Left hindlimb (tissue), 1 donor: ENCODE results near the gene PIK3C2A.
A peak's percentile ranks its signal among the peaks of the same experiment; 100 is the strongest.
"Not testable (repeated sequence)": the region's sequence is repeated elsewhere in the genome, so short reads cannot be mapped to it uniquely, and the experiment has no call there.

Experiments
- DNase-seq: peaks from one replicate; pipeline ENCODE4 v3.0.0-alpha.2; 2018

PIK3C2A gene

DNA sequence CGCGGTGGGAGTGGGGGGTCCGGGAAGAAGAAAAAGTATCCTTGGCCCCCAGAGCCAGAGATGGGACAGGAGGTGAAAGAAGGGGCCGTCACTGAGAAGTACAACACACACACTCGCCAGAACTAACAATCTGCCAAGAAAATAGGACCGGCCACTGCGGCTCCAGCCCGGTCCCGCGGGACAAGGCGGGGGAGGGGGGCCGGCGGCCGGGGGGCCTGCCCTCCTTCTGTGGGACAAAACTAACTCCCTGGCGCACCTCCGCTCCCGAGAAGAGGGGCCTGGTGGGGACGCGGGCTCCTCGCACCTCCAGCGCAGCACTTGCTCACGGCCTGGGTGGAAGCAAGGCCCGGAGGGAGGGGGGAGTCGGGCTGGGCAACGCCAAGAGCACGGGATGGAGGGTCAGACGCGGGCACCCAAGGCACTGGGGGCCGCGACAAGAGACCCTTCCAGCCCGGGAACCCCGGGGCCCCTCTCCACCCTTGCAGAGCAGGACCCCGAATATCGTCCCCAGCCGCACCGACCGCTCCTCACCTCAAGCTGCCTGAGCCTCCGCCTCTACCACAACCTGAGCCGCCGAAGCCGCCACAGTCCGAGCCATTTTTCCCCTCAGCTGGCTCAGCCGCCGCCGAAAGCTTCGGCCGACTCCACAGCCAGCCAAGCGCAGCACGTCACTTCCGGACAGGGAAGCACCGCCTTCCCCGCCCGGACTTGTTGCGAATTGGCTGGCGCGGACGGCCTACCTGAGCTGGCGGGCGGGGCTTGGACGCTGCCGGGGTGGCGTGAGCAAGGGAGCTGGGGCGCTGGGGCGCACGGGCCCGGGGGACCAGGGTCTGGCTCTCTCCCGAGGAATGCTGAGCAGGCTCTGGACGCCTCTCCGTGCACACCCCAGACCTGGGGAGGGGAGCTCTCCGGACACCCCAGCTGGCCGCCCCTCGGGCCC lies at the start of gene PIK3C2A:
TSS of gene PIK3C2A (minus strand) at position 670 of the 940 bp plus-strand sequence. CDS start 38,245 bp downstream, outside the sequence.
- DNase-seq: peak; percentile 96

DNA sequence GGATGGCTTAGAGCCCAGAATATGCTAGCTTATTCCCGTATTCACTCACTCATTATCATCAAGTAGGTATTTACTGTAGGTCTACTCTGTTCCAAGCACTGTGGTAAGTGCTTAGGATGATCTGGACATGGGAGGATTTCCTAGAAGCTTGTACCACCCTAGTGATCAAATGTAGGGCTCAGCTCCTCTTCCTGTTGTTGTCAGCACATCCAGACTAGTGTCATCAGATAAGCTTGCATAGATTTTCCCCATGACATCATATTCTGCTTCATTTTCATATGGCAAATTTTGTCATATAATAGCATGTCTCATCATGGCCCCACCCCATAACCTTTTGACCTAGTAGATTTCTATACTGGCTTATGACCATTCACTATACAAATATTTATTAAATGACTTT lies 49.4 kb upstream of the PIK3C2A start:
- no peak for DNase-seq

GRCh38 chr11:17256512-17256911 lies 48.7 kb upstream of the PIK3C2A start:
- DNase-seq: no peak

DNA sequence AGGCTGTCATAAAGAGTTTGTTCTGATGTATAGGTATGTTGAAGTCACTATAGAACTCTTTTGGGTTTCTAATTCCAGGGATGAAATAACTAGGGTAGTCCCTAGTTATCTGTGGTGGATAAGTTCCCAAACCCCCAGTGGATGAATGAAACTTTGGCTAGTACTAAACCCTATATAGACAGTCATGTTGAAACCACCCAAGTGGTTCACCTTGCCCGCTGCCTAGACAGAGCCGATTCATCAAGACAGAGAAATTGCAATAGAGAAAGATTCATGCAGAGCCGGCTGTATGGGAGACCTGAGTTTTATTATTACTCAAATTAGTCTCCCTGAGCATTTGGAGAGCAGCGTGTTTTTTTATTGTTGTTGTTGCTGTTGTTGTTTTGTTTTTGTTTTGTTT lies 44.9 kb upstream of the PIK3C2A start:
- DNase-seq: no peak

- no peak for DNase-seq
These were observed 43.0 kb upstream of the PIK3C2A start for GRCh38 chr11:17250561-17251350.

DNA sequence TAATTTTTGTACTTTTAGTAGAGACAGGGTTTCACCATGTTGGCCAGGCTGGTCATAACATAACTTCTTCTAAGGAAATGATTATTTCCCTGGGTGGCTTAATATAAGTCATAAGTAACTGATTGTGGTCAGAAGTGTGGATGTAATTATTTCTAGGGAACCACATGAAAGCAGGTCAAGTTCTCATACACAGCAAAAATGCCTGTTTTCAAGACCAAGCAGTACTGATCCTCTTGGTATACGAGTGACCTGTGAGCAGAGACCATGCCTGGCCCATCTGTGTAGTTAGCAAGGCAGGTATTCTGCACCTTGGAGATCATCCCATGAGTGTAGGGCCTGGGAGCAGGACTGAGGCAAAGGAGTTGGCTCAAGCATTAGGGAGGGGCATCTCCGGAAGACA lies 36.3 kb upstream of the PIK3C2A start:
- DNase-seq: no peak

DNA sequence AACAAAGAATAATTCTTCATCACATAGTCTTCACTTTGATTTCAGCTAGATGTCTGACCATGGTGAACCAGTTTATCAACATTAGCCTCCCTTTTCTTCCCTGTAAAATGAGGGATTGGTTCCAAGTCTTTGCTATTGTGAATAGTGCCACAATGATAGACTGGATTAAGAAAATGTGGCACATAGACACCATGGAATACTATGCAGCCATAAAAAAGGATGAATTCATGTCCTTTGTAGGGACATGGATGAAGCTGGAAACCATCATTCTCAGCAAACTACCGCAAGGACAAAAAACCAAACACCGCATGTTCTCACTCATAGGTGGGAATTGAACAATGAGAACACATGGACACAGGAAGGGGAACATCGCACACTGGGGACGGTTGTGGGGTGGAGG lies 35.2 kb upstream of the PIK3C2A start:
- not testable (repeated sequence) for DNase-seq

GRCh38 chr11:17240780-17241179 lies 33.0 kb upstream of the PIK3C2A start:
- DNase-seq: no peak

DNA sequence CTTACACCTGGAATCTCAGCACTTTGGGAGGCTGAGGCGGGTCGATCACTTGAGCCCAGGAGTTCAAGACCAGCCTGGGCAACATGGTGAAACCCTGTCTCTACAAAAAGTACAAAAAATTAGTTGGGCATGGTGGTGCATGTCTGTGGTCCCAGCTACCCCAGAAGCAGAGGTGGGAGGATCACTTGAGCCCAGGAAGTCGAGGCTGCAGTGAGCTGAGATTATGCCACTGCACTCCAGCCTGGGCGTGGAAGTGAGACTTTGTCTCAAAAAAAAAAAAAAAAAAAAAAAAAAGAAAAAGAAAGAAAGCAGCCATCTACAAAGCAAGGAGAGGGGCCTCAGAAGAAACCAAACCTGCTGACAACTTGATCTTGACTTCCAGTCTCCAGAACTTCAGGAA lies 32.1 kb upstream of the PIK3C2A start:
- DNase-seq: not testable (repeated sequence)

- DNase-seq: no peak
These were observed 30.6 kb upstream of the PIK3C2A start for GRCh38 chr11:17238377-17238776.

GRCh38 chr11:17233101-17233500 lies 25.3 kb upstream of the PIK3C2A start:
- no peak for DNase-seq

DNA sequence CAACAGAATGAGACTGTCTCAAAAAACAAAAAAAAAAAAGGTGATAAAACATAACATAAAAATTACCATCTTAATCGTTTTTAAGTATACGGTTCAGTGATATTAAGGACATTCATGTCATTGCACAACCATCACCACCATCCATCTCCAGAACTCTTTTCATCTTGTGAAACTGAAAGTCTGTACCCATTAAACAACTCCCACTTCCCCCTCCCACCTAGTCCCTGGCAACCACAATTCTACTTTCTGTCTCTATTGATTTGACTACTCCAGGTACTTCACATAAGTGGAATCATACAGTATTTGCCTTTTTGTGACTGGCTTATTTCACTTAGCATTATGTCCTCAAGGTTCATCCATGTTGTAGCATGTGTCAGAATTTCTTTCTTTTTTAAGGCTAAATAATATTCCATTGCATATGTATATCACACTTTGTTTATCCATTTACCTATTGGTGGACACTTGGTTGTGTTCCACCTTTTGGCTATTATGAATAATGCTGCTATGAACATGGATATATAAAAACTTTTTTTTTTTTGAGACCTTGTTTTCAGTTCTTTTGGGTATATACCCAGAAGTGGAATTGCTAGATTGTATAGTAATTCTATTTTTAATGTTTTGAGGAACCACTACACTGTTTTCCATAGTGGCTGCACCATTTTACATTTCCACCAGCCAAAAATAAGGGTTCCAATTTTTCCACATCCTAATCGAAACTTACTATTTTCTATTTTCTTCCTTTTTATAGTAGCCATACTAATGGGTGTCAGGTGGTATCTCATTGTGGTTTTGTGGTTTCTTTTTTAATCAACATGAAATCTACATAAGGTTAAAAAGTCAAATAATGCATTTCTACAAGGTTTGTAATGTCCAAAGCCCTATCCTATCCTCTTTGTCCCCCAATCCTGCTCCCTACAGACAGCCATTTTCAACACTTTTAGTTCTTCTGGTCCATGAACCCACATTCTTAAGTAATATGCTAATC lies 23.4 kb upstream of the PIK3C2A start:
- no peak for DNase-seq

DNA sequence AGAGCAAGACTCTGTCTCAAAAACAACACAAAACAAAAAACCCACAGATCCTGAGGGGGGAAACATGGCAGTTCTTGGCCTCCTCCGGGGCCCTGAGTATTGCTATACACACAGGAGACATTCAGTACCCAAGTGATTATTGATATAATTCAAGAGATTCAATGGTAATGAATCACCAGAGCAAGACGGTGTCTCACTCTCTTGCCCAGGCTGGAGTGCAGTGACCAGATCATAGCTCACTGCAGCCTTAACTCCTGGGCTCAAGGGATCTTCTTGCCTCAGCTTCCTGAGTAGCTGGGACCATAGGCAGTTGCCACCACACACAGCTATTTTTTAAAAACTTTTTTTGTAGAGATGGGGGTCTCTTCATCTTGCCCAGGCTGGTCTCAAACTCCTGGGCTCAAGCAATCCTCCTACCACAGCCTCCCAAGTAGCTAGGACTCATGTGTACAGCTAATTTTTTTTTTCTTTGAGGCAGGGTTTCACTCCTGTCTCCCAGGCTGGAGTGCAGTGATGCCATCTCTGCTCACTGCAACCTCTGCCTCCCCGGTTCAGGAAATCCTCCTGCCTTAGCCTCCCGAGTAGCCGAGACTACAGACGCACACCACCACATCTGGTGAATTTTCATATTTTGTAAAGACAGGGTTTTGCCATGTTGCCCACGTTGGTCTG lies 21.8 kb upstream of the PIK3C2A start:
- no peak for DNase-seq

DNA sequence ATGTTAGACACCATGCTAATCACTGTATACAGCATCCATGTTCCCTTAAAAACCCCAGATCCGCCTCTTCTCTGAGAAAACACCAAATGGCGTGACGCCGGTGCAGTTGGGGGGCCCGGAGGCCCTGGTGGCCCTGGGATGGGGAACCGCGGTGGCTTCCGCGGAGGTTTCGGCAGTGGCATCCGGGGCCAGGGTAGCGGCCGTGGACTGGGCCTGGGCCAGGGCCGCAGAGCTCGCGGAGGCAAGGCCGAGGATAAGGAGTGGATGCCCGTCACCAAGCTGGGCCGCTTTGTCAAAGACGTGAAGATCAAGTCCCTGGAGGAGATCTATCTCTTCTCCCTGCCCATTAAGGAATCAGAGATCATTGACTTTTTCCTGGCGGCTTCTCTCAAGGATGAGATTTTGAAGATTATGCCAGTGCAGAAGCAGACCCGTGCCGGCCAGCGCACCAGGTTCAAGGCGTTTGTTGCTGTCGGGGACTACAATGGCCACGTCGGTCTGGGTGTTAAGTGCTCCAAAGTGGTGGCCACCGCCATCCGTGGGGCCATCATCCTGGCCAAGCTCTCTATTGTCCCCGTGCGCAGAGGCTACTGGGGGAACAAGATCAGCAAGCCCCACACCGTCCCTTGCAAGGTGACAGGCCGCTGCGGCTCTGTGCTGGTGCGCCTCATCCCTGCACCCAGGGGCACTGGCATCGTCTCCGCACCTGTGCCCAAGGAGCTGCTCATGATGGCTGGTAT lies 20.6 kb upstream of the PIK3C2A start:
- DNase-seq: not testable (repeated sequence)

DNA sequence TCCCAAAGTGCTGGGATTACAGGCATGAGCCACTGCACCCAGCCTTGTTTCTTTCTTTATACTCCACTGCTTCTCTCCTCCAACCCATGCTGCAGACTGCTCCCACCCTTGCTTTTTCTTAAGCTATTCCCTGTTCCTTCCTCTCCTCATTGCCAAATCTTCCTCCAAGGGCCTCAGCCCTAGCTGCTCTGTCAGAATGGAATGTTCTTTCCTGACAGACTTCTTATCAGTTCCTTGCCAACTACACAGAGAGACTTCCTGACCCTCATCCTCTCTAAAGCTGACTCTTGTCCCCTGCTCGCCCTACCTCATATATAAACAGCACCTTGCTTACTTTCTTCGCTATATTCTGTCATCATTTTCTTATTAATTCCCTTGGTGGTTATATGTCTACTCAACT lies 16.9 kb upstream of the PIK3C2A start:
- no peak for DNase-seq

GRCh38 chr11:17221968-17222367 lies 14.2 kb upstream of the PIK3C2A start:
- DNase-seq: no peak

DNA sequence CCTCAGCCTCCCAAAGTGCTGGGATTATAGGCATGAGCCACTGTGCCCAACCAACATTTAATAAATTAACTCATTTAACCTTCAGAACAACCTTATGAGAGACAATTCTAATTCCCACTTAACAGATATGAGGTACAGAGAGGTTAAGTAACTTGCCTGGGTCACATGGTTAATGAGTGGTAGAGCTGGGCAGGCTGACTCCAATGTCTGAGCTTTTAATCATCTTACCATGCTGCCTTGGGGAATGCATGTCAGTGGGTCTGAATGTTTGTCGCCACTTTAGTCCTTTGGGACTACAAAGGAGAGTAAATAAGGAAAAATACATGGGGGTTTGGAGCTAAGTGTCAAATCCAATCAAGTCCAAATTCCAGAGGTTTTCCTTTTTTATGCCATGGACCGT lies 11.2 kb upstream of the PIK3C2A start:
- DNase-seq: no peak

DNA sequence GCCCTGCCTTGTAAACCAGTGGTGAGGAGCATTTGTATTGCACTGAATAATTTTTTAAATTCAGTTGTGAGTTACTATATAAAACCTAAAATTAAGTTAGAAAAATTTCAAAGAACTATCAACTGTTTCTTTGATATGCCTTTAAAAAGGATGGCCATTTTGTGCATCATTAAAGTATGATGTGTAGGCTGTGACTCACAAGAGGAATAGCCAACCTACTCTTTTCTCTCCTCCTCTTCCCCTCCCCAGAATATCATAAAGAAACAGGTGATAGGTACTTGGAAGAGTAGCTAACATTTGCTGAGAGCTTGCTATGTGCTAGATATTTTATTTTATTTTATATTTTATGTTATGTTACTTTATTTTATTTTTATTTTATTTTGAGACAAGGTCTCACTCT lies 10.6 kb upstream of the PIK3C2A start:
- DNase-seq: no peak

DNA sequence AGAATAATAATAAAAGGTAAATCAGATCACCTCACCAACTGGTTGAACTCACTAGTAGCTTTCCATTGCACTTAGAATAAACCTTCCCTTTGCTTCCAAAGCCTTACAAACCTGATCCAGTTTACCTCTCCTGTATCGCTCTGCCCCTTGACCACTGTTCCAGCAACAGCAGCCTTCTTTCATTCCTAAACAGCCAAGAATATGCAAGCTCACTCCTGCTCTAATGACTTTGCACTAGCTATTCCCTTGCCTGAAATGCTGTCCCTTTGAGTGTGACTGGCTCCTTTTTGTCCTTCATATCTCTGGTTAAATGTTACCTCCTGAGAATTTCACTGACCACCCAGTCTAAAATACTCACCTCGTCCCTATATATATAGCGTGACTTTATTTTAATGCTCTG lies 9.6 kb upstream of the PIK3C2A start:
- no peak for DNase-seq

GRCh38 chr11:17214338-17214737 lies 6.6 kb upstream of the PIK3C2A start:
- DNase-seq: no peak

DNA sequence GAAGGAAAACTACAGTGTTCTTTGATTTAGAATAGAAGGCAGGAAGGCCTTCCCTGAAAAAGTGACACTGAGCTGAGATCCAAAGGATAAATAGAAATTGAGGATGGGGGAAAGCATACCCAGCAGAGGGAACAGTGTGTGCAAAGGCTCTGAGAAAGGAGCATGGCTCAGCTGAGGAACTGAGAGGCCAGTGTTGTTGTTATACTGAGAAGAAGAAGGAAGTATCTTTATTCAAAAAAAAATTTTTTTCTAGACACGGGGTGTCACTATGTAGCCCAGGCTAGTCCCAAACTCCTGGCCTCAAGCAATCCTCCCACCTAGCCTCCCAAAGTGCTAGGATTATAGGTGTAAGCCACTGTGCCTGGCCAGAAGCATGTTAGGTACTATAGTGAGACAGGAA lies 3.5 kb upstream of the PIK3C2A start:
- DNase-seq: no peak

DNA sequence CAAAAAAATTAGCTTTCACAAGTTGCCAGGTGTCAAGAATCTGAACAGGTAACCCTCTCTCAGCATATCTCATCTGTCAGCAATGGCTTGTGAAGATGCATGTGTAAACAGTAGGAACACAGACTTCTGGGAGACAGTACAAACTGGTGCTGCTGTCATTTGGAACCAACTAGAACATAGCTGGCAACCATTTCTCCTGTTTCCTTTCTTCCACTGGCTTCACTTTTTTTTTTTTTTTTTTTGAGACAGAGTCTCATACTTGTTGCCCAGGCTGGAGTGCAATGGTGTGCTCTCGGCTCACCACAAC lies 2.1 kb upstream of the PIK3C2A start:
- DNase-seq: no peak
